HG03565 (cell line): Measurements from ENCODE around the gene MAP3K1.
"Not testable (repeated sequence)": the region's sequence is repeated elsewhere in the genome, so short reads cannot be mapped to it uniquely, and the experiment has no call there.

Source experiments
- ATAC-seq: cut with Tn5 transposase; IDR thresholded peaks from one replicate; pipeline ENCODE4 v1.9.1; 2021; ENCODE audit warnings: mild to moderate bottlenecking, moderate library complexity; ENCODE audit not compliant: unreplicated experiment

MAP3K1 gene

DNA sequence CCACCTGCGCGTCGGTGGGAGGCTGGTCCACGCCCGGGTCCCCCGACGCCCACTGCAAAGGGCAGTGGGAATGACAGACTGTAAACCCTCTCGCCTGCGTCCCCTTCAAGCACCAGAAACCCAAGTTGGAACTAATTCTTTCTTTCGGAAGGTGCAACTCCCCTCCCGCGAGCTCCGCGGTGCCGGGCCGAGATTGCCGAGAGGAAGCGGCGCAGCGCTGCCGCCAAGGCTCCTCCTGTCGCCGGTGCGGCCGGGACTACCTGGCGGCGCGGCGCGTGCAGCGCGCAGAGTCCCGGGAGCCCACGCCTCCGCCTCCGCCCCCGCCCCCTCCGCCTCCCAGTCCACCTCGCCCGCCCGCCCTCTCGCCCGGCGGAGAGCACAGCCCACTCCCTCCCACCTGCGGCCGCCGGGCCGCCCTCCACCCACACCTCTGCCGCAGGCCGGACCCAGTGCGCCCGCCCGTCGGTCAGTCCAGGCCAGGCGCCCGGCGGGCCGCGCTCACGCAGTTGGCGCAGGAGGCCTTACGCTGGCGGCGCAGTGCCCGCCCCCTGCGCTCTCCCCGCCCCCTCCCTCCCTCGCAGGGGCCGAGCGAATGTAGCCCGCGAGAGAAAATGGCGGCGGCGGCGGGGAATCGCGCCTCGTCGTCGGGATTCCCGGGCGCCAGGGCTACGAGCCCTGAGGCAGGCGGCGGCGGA, at the start of gene MAP3K1:
TSS of gene MAP3K1 (plus strand) at position 587 of the 695 bp plus-strand sequence. CDS start at position 612, 25 bp downstream.
- peak; percentile 36 for ATAC-seq

DNA sequence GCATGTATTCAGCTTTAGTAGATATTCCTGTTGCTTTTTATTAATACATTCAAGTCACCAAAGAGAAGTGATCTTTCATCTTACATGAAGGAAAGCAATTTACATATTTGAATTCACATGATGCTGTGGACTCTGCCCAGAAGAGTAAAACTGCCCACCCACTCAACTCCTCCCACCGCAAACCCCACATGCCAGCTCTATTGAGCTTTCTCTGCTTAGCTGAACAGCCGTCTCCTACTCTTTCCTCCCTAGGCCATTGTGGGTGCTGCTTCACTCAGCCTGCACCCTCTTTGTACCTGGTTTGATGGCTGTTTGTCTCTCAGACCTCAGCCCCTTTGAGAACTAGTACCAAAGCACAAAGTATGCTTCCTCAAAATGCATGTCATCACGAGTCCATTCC, 48.4 kb upstream of the MAP3K1 start:
- no peak for ATAC-seq

DNA sequence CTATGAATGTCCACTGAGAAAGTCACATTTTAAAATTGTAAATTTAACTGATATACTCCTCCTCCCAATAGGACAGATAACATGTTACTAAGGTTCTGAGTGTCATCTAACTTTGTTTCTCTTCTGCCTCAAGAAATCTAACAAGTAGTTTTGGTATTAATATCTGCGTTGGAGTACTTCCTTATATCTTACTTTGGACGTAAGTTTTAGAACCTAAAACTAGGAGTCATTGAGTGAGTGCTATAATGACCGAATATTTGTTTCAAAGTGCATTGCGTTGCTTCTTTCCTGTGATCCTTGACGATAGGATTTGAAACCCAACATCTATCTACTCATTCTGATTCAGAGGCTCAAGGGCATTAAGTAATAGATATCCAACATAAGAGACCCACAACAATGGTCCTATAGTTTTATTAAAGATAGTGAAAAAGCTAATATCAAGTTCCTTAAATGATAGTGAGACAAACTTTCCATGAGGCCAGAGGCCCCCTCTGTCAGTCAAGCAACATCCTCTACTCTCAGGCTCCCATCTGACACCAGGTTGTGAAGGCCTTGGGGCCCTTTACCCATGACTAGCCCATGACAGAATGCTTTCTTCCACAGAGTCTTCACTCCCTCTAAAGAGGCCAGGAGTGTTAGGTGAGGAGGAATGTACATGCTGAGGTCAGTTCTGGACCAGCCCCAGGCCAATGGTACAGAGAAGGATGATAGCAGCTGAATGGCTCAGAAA, 45.3 kb upstream of the MAP3K1 start:
- ATAC-seq: no peak

DNA sequence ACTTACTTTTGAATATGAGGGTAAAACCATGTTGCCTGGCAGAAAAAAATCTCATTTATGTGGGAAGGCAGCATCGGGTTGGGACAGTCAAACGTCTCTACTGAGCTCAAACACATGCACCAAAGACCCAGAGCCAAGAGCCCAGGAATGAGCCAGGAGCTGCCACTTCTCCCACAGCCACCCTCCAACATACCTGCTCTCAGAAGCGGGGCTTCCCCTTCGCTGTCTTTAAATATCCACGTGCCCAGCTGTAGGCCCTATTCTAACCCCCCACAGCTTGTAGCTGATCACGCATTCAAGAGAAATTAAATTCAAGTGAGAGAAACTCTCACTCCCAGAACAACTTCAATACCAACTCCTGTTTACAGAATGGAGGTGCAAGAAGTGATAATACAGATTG, 42.6 kb upstream of the MAP3K1 start:
- ATAC-seq: no peak

DNA sequence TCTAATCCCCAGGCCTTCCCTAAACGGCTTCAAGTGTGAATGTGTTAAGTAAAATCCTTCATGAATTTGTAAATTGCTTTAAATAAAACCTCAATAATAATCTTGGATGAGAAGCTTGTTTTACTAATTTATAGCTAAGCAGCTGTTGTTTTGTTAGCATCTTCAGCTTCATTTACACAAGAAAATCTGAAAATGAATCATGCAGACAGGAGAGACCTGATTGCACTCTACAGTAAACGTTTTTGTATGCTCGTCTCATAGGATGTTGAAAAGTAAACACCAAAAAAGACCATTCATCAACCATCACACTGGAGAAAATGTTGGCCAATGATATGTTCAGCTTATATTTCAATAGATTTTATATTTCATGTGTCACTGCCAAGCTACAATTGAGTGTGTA, 40.4 kb upstream of the MAP3K1 start:
- ATAC-seq: no peak

DNA sequence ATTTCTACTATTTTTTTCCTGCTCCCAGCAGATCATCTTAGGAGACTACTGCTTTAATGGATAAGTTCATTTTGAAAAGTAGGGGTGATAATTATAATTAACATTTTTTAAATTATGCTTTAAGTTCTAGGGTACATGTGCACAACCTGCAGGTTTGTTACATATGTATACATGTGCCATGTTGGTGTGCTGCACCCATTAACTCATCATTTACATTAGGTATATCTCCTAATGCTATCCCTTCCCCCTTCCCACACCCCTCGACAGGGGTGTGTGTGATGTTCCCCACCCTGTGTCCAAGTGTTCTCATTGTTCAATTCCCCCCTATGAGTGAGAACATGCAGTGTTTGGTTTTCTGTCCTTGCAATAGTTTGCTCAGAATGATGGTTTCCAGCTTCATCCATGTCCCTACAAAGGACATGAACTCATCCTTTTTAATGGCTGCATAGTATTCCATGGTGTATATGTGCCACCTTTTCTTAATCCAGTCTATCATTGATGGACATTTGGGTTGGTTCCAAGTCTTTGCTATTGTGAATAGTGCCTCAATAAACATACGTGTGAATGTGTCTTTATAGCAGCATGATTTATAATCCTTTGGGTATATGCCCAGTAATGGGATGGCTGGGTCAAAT, 39.0 kb upstream of the MAP3K1 start:
- not testable (repeated sequence) for ATAC-seq

DNA sequence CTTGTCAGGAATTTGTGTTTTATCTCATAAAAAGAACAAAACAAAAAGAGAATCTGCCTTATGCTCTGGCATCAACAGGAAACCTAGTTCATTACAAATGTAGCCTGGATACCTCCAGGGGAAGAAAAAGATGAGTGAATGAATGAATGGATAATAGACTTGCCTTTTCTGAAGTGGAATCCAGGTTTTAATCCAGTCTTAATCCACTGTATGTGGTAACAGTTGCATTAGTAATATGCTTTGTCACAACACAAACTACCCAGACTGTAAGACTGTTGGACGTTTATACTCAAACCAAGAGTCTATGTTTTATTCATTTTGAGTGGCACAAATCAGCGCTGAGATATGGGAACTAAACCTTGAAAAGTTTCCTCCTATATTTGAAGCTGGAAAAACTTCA, 32.1 kb upstream of the MAP3K1 start:
- no peak for ATAC-seq

DNA sequence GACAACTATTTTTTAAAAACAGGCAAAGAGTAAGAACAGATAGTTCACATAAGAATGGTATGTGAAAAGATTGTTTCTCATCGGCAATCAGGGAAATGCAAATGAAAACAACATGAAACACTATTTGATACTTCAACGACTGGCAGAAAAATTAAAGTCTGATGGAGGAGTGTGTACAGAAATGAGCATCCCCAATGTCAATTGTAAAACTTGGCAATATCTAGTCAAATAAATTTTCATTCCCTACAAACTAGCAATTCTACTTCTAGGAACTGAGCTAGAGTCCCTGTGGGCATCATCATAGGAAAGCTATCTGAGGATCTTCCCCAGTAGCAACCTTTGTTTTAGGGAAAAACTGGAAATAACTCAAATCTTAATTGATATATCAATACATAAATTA, 29.0 kb upstream of the MAP3K1 start:
- no peak for ATAC-seq

DNA sequence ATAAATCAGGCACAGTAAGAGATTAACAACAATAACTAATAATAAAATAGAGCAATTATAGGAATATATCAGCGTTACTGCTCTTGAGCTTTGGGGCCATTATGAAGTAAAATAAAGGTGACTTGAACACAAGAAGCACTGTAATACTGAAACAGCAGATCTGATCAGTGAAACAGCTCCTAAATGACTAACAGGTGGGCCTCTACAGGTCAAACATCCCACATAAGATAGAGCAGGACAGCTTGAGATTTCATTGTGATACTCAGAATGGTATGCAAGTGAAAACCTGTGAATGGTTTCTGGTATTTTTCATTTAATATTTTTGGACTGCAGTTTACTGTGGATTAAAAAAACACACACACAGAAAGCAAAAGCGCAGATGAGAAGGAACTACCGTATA, 24.0 kb upstream of the MAP3K1 start:
- ATAC-seq: peak; percentile 91

DNA sequence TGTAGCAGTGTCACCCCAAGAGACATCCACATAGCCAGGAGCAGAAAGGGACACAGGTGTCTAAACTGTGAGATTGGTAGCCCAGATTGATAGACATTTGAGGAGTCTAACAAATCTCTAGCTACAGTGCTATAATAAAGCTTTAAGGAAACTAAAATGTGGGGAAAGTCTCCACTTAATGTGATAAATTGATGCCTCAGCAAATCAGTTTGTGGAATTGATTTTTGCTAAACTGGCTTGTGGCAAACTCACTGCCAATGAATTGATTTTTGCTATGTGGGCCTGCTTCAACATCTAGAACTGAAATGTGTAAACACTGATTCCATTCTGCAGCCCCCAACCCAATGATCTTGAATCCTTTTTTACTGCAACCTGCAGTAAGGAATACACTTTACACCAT, 16.8 kb upstream of the MAP3K1 start:
- no peak for ATAC-seq

DNA sequence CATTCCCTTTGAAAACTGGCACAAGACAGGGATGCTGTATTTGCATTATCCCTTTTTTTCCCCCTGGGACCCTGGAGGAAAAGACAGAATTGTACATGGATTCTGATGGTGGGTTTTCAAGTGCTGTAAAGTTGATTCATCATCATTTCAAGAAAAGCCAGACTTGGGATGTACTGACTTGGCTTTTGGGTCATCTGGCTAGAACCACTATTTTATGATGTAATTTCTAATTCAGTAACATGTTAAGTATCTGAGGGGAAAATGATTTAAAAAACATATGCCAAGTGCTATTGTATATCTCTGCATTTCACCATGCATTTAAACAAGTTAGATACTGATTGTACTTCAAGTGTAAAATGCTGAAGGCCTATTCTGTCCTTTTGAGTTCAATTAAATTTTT, 15.2 kb upstream of the MAP3K1 start:
- no peak for ATAC-seq

DNA sequence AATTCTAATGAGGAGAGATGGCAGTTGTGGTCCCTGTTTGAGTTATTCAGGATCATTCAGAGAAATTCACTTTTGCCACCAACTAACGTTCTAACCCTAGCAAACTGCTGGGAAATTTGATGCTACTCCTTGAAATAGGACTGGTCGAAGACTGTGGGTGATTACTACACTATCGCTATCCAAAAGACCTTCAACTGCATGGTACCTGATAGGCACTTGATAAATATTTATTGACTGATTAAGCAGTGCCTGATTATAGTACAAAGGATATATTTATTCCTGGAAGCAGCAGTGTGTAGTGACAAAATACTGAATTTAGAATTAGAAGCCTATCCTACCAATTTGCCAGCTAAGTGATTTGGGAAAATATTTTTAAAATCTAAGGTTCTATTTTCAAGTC, 14.1 kb upstream of the MAP3K1 start:
- no peak for ATAC-seq

DNA sequence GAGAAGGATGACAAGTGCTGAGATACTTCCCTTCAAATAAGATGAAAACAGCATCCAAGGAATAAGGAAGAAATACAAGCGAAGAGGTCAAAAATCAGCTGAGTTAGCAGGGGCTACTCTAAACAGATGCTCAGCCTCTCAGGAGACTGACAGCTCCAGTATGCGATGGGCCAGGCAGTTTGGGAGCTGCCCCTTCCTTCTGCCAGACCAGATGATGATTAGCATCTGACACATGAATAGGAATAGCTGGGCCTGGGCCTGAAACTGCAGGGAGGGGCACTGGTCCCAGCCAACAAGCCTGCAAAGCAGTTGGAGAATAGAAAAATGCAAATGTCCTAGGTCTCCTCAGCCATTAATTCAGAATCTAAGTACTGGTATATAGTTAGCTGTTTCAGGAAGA, 13.1 kb upstream of the MAP3K1 start:
- ATAC-seq: no peak

DNA sequence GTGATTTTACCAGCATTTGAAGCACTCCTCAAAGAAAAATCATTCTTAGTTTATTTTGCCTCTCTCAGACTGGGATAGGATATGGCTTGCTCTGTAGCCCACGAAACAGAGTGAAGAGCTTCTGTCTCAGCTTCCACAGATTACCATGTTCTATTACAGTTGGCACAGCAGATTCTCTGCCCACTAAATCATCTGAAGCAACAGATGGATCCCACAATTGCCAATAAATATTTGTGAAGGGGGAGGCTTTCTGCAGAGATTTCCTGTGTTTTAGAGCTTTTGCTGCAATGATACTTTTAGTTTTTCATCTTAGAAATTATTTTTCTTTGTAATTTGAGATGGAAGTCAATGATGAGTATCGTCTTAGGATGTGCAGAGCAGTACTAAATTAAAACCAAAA, 12.3 kb upstream of the MAP3K1 start:
- no peak for ATAC-seq

DNA sequence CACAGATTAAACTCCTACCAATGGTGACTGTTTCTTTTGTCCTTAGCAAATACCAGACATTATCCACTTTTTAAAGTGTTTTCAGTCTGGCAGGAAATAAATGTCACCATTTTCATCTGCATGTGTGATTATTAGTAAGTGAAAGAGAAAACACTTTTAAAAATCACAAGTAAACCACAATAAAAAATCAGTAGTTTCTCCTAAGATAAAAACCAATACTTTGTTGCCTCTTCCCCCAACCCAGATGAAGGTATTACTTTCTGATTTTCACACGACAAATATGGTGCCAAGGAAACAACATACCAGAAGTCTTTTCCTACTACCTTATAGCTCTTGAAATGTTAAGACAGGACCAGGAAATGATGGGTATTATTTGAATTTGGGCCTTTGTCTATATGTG, 11.5 kb upstream of the MAP3K1 start:
- no peak for ATAC-seq

DNA sequence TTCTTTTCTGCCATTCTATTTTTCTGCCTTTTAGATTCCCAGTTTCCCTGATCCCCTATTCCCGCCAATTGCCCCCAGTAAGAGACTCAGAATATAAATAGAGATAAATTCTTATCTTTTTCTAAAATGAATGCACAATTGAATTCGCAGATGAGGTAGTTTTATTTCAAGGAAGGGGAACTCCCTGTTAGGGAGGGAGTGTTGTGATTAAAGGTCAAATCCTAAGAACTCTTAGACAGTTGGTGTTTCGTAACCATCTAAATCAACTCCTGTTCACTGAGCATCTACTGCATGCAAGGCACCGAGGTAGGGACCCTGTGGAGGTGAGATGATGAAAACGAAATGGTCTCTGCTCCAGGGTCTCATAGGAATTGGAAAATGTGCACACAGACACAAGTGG, 7.7 kb upstream of the MAP3K1 start:
- ATAC-seq: no peak

DNA sequence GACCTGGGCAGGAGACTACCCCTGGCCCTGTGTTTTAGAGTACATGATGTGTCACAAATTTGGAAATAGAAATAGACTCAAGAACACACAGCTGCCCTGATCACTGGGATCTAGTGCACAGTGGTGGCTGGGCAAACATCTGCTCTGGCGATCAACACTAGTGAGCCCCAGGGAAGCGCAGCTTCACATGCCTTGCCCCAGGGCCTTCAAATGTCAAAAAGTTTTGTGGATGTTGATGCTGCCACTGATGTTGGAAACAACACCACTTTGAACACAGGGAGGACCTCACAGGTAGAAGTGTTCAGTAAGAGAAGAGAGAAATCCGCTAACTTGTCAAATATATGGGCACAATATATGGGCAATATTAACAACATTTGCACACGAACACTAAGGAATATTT, 7.1 kb upstream of the MAP3K1 start:
- no peak for ATAC-seq

DNA sequence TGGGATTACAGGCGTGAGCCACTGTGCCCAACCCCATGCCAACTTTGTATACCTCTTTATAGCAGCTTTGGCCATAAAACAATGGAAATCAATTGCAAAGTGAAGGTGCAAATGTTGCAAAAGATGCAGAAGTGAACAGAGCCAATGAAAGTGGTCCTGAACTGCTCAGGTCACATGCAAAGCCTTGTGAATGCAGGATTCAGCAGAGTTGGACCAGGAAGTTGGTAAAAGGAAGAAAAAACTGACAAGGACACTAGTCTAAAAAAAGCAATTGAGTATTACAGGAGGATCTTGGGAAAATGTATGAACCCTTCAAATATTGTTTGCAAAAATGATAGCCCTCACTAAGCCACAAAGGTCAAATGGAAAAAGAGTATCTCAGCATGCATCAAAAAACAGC, 4.5 kb upstream of the MAP3K1 start:
- no peak for ATAC-seq

DNA sequence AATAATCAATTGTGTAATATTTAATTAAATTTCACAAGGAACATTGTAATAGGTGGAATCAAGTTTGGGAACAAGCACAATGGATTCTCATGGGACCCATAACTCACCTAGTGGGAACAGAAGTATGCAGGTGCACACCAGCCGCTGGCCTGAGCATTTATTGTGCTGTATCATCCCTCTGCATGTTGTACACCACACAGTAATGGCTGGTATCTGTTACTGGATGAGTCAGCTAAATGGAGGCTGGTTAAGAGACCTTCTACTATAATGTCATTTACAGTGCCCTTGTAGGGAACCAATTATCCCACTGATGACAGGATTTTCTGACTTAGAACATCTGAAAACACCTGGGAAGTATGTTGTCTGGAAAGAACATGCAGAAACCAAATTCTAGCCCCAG, 3.2 kb upstream of the MAP3K1 start:
- no peak for ATAC-seq

DNA sequence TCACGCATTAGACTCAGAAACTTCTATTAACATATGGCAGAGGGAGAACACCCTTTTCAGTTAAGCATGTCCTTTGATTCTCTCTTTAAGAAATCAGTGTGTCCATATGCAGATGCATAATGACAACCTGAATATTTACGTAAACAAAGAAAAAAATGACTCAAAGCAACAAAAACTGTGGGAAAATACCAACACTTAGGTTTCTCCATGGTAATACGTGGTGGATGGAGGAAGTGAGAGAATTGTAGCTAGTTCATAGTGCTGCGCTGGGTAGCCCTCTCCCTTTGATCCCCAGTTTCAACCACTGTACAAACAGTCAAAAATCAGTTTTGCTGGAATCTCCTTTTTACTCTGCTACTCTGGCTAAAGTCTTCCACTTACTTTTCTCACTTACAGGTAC, 2.0 kb upstream of the MAP3K1 start:
- no peak for ATAC-seq

DNA sequence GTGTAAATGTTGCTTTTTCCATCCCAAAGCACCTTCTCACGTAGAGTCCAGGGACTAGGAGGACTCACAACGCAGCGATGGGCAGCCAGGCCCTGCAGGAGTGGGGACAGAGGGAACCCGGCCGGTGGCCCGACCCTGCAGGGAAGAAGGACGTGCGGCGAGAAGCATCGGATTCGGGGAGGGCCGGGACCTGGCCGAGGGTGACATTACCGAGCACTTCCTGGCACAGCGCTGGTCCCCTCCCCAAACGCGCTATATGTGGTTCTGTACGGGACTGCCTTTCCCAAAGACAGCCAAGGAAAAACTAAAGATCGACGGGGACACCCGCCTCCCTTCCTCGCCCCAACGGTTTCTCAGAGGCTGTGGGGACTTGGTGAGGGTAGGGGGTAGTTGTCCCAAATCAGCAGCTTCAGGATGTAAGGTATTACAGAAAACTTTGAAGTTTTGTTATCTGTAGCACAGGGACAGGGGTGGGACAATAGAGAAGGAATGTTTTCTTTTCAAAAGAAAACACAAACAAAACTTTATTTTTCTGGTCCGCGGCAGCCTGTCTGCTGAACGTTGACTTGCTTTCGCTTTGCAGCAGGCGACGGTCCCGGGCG, 887 bp upstream of the MAP3K1 start:
- no peak for ATAC-seq
